ENCODE measurements around the gene A1BG. TPM values are rescaled to one million over a fixed set of nuclear protein-coding genes. Genes with fewer than 3 reads are reported as not detected.

The A1BG gene
- total and polyA plus RNA-seq, 2 of the 8 experiments (the other 6 are each of a cell fraction or from before 2014, with no cell fraction given) = 20.8 to 69.6 TPM

GRCh38 chr19:58400916-58401839 lies 47.9 kb upstream of the A1BG start (continued):
- TF ChIP-seq USF2 (IDR thresholded peaks at IDR 0.05; ENCODE audit: low read length) (no peak), RNF2 (IDR thresholded peaks at IDR 0.05; ENCODE audit: borderline replicate concordance, low read depth, low read length, missing control alignments, poor library complexity, severe bottlenecking) (no peak), RAD21 (IDR thresholded peaks at IDR 0.05 in 1 of 2, conservative IDR thresholded peaks at IDR 0.05 in 1 of 2; ENCODE audit: low read depth in 2 of 2, low read length in 2 of 2) (no peak), HDAC6 (IDR thresholded peaks at IDR 0.05; ENCODE audit: low read depth, low read length) (no peak), POLR2AphosphoS5 (IDR thresholded peaks at IDR 0.05; ENCODE audit: low read depth, low read length) (peak; percentile 84; the same call in 1 of the 2 replicates), SAP30 (IDR thresholded peaks at IDR 0.05; ENCODE audit: insufficient read depth, insufficient replicate concordance, low read length) (no peak), ATF3 (IDR thresholded peaks at IDR 0.05; ENCODE audit: insufficient read depth, low read depth, low read length) (0 out of 2 replicates have a peak, but pooled peaks have one; percentile 53), ATF2 (IDR thresholded peaks at IDR 0.05; ENCODE audit: low read length) (no peak), HDAC2 (IDR thresholded peaks at IDR 0.05; ENCODE audit: borderline replicate concordance in 1 of 2, low read depth in 2 of 2, low read length in 2 of 2) (0 out of 4 replicates have a peak, but pooled peaks of 1 of the 2 experiments have one; percentile 12), NRF1 (IDR thresholded peaks at IDR 0.05; ENCODE audit: low read depth, low read length) (peak; percentile 41), EP300 (IDR thresholded peaks at IDR 0.05; ENCODE audit: borderline replicate concordance in 1 of 2, low read depth in 2 of 2, low read length in 2 of 2) (no peak), KDM5A (IDR thresholded peaks at IDR 0.05; ENCODE audit: low read length) (0 out of 2 replicates have a peak, but pooled peaks have one; percentile 29), RXRA (IDR thresholded peaks at IDR 0.05; ENCODE audit: insufficient read depth, low read depth, low read length) (no peak), CHD2 (IDR thresholded peaks at IDR 0.05; ENCODE audit: low read length) (0 out of 2 replicates have a peak, but pooled peaks have one; percentile 15), JUND (IDR thresholded peaks at IDR 0.05; ENCODE audit: low read length) (no peak), SP4 (IDR thresholded peaks at IDR 0.05; ENCODE audit: low read length) (no peak), CREB1 (IDR thresholded peaks at IDR 0.05) (peak; percentile 98), SP1 (IDR thresholded peaks at IDR 0.05; ENCODE audit: low read depth, low read length) (peak; percentile 65)
